Mammary epithelial cell (primary cell): ENCODE data around the gene ZNF786.

Source experiments
- CTCF ChIP-seq, 2 donors: IDR thresholded peaks in 1 of 2; conservative IDR thresholded peaks in 1 of 2; 2 replicates each; pipeline ENCODE4 v1.5.1; 2011 to 2012; ENCODE audit warnings: inconsistent platforms in 2 of 2, low read length in 2 of 2, mild to moderate bottlenecking in 2 of 2, control low read depth in 1 of 2, low read depth in 1 of 2; ENCODE audit not compliant: insufficient read depth in 1 of 2; ENCODE audit errors: extremely low read depth in 1 of 2
- EZH2 ChIP-seq: IDR thresholded peaks from 2 replicates; pipeline ENCODE4 v1.6.1; 2012; ENCODE audit warnings: low read length, inconsistent platforms, borderline replicate concordance

- no peak for TF ChIP-seq CTCF (conservative IDR thresholded peaks at IDR 0.05 in 1 of 2, IDR thresholded peaks at IDR 0.05 in 1 of 2; ENCODE audit: extremely low read depth in 1 of 2, insufficient read depth in 1 of 2, low read depth in 1 of 2, low read length in 2 of 2)
- TF ChIP-seq EZH2: no peak
Observed at GRCh38 chr7:149084407-149084806, 6.1 kb downstream of the ZNF786 start.
